ENCODE measurements around the gene RRAD.

Gene RRAD

GRCh38 chr16:66881560-66881959 lies 43.8 kb downstream of the RRAD start:
- Histone ChIP-seq H2AFZ (ENCODE audit: low read depth, low read length) (no peak overlapping the region), H3K79me2 (ENCODE audit: insufficient read depth, low read length) (peaks cover 58% of the 10 kb centered on the region), H4K20me1 (ENCODE audit: insufficient read depth, low read length) (peaks cover 36% of the 10 kb centered on the region), H3K36me3 (ENCODE audit: insufficient read depth, low read length) (peaks cover 41% of the 10 kb centered on the region), H3K9me3 (ENCODE audit: insufficient read depth, low read length, severe bottlenecking) (no peaks in the 10 kb centered on the region), H3K4me1 (ENCODE audit: insufficient read depth, low read length) (peaks cover 71% of the 10 kb centered on the region), H3K9ac (ENCODE audit: low read depth, low read length) (peak overlapping the region; percentile 97), H3K27ac (ENCODE audit: low read length) (peak overlapping the region; percentile 17; the same call in 1 of the 2 replicates), H3K27me3 (ENCODE audit: insufficient read depth, low read length, poor library complexity) (no peaks in the 10 kb centered on the region), H3K4me2 (ENCODE audit: insufficient read depth, low read length) (peak overlapping the region; percentile 82), H3K4me3 (ENCODE audit: low read depth in 1 of 2, low read length in 2 of 2) (peak overlapping the region; percentile 12 to 98; a peak in 3 of 4 replicates)
- TF ChIP-seq EZH2 (IDR thresholded peaks at IDR 0.05; ENCODE audit: borderline replicate concordance, low read depth, low read length, severe bottlenecking), result no peak
- TF ChIP-seq CTCF (IDR thresholded peaks at IDR 0.05; ENCODE audit: borderline replicate concordance, extremely low read depth, low read length, poor library complexity, severe bottlenecking), result no peak
- ATAC-seq (ENCODE audit: insufficient read depth, low read depth) (no peak), DNase-seq (no peak)

- DNase-seq (peak; percentile 26), ATAC-seq (ENCODE audit: insufficient read depth, low read depth) (peak; percentile 2)
- Histone ChIP-seq H3K4me3 (ENCODE audit: low read depth in 1 of 2, low read length in 2 of 2) (peak overlapping the region; percentile 95 to 98), H3K9me3 (ENCODE audit: insufficient read depth, low read length, severe bottlenecking) (no peaks in the 10 kb centered on the region), H2AFZ (ENCODE audit: low read depth, low read length) (peak overlapping the region; percentile 84), H3K27ac (ENCODE audit: low read length) (peak overlapping the region; percentile 88), H3K4me2 (ENCODE audit: insufficient read depth, low read length) (peak overlapping the region; percentile 82), H4K20me1 (ENCODE audit: insufficient read depth, low read length) (peaks cover 33% of the 10 kb centered on the region), H3K4me1 (ENCODE audit: insufficient read depth, low read length) (peaks cover 71% of the 10 kb centered on the region), H3K27me3 (ENCODE audit: insufficient read depth, low read length, poor library complexity) (no peaks in the 10 kb centered on the region), H3K9ac (ENCODE audit: low read depth, low read length) (peak overlapping the region; percentile 97), H3K79me2 (ENCODE audit: insufficient read depth, low read length) (peaks cover 53% of the 10 kb centered on the region), H3K36me3 (ENCODE audit: insufficient read depth, low read length) (peaks cover 36% of the 10 kb centered on the region)
- no peak for TF ChIP-seq CTCF (IDR thresholded peaks at IDR 0.05; ENCODE audit: borderline replicate concordance, extremely low read depth, low read length, poor library complexity, severe bottlenecking)
Measured at GRCh38 chr16:66881014-66881417, 44.3 kb downstream of the RRAD start.

GRCh38 chr16:66880288-66881013 lies 44.9 kb downstream of the RRAD start, which contains the start of gene PDP2:
PDP2 (plus strand) TSS chr16:66880515; CDS start chr16:66884285, 3,770 bp downstream.
- peak within 1 kb of the TSS; percentile 84 for H2AFZ ChIP-seq (ENCODE audit: low read depth, low read length)
- H3K9me3 ChIP-seq (ENCODE audit: insufficient read depth, low read length, severe bottlenecking), result no peaks in the 10 kb centered on the region
- peak within 1 kb of the TSS; percentile 95 to 98 for H3K4me3 ChIP-seq (ENCODE audit: low read depth in 1 of 2, low read length in 2 of 2)

More at GRCh38 chr16:66880288-66881013, 44.9 kb downstream of the RRAD start, which contains the start of gene PDP2:
- Histone ChIP-seq H3K9ac (ENCODE audit: low read depth, low read length) (peak within 1 kb of the TSS; percentile 97), H3K36me3 (ENCODE audit: insufficient read depth, low read length) (peaks cover 30% of the 10 kb centered on the region), H3K27me3 (ENCODE audit: insufficient read depth, low read length, poor library complexity) (no peaks in the 10 kb centered on the region), H3K79me2 (ENCODE audit: insufficient read depth, low read length) (peaks cover 51% of the 10 kb centered on the region), H3K27ac (ENCODE audit: low read length) (peak within 1 kb of the TSS; percentile 88), H3K4me1 (ENCODE audit: insufficient read depth, low read length) (peaks cover 66% of the 10 kb centered on the region), H4K20me1 (ENCODE audit: insufficient read depth, low read length) (peaks cover 28% of the 10 kb centered on the region), H3K4me2 (ENCODE audit: insufficient read depth, low read length) (peak within 1 kb of the TSS; percentile 82)
- peak; percentile 96 for DNase-seq
- ATAC-seq (ENCODE audit: insufficient read depth, low read depth), result peak; percentile 91
- no peak for TF ChIP-seq EZH2 (IDR thresholded peaks at IDR 0.05; ENCODE audit: borderline replicate concordance, low read depth, low read length, severe bottlenecking)
- no peak for TF ChIP-seq CTCF (IDR thresholded peaks at IDR 0.05; ENCODE audit: borderline replicate concordance, extremely low read depth, low read length, poor library complexity, severe bottlenecking)
